Transverse colon (tissue), 4 donors: ENCODE measurements around the gene ARL5A. TPM values are rescaled to one million over a fixed set of nuclear protein-coding genes. Genes with fewer than 3 reads are reported as not detected.
"Not testable (repeated sequence)": the region's sequence is repeated elsewhere in the genome, so short reads cannot be mapped to it uniquely, and the experiment has no call there.

Experiments used
- DNase-seq: peaks from one replicate; pipeline ENCODE4 v3.0.0-alpha.2; 2019
- H3K27ac ChIP-seq, 4 donors: fragments of 200-600 bp; sonication (generic); 2 replicates each; pipeline ENCODE4 v1.5.1; 2016 to 2018; ENCODE audit warnings: inconsistent platforms in 4 of 4
- H3K27me3 ChIP-seq: fragments of 200-600 bp; sonication (generic); 2 replicates; pipeline ENCODE4 v1.5.1; 2017; ENCODE audit warnings: inconsistent platforms
- H3K36me3 ChIP-seq, 4 donors: fragments of 200-600 bp; sonication (generic); 2 replicates each; pipeline ENCODE4 v1.5.1; 2017 to 2019; ENCODE audit warnings: inconsistent platforms in 4 of 4
- H3K4me1 ChIP-seq, 4 donors: fragments of 200-600 bp; sonication (generic); 2 replicates each; pipeline ENCODE4 v1.5.1; 2017 to 2020; ENCODE audit warnings: inconsistent platforms in 4 of 4
- H3K4me3 ChIP-seq, 4 donors: fragments of 200-600 bp; sonication (generic); 1 replicate in 1 of 4; 2 replicates in 3 of 4; pipeline versions ENCODE4 v1.5.1 to v1.6.1; 2017 to 2019; ENCODE audit warnings: inconsistent platforms in 4 of 4
- H3K9me3 ChIP-seq, 2 donors: fragments of 200-600 bp; sonication (generic); 2 replicates each; pipeline ENCODE4 v1.5.1; 2017 to 2019; ENCODE audit warnings: inconsistent platforms in 2 of 2
- CTCF ChIP-seq, 5 experiments: fragments of 200-600 bp in 3 of 5; fragments of 450-650 bp in 2 of 5; sonication (generic) in 3 of 5; IDR thresholded peaks; 1 replicate in 2 of 5; 2 replicates in 3 of 5; pipeline ENCODE4 v1.5.1; 2016 to 2017; ENCODE audit warnings: antibody characterized with exemption in 5 of 5, inconsistent platforms in 3 of 5, mild to moderate bottlenecking in 2 of 5, moderate library complexity in 1 of 5
- EP300 ChIP-seq: sonication (generic); formaldehyde crosslinking; IDR thresholded peaks from one replicate; pipeline ENCODE4 v1.6.1; 2017; ENCODE audit warnings: antibody characterized with exemption, low read depth
- POLR2A ChIP-seq: fragments of 450-650 bp; IDR thresholded peaks from one replicate; pipeline ENCODE4 v1.6.1; 2016; ENCODE audit warnings: antibody characterized with exemption, mild to moderate bottlenecking, moderate library complexity
- POLR2AphosphoS5 ChIP-seq, 3 donors: sonication (generic); formaldehyde crosslinking; IDR thresholded peaks; one replicate each; pipeline ENCODE4 v1.6.1; 2016; ENCODE audit warnings: antibody characterized with exemption in 3 of 3
- WGBS, 2 donors: methylation state at CpG; one replicate each; pipeline ENCODE4 v1.1.5; 2018; ENCODE audit warnings: low coverage in 1 of 2; 5-methylcytosine and 5-hydroxymethylcytosine counted together
- in situ Hi-C, 4 donors: fragments of 200-750 bp; cut with MboI; loops; one replicate each; pipeline versions ENCODE4 v1.15.0 to v1.15.1; 2017; ENCODE audit warnings: low sequenced_read_pairs in 3 of 4, low pct_ligation_motif_present in 1 of 4, low pct_unique_long_range_greater_than_20kb in 1 of 4
- intact Hi-C: fragments of 100-400 bp; cut with DNase I; formaldehyde crosslinking; loops from one replicate; pipeline ENCODE4 v1.15.1; 2023; ENCODE audit warnings: low total_unique reads
- total RNA-seq, 4 donors: library from RNA; depleted of rRNA; stranded (reverse); fragments of >200 nt; gene quantifications; one replicate each; pipeline ENCODE4 v1.1.0, GENCODE V29; 2016

The ARL5A gene
- total RNA-seq = 10 to 100 TPM in 2 of 4 donors, 1 to 10 TPM in 2; 6.6 to 42.2 (median 23.6) TPM

GRCh38 chr2:151828143-151828889 is at the start of gene ARL5A:
ARL5A (minus strand) TSS chr2:151828421; CDS start chr2:151828176, 245 bp downstream.
- H3K27ac ChIP-seq = peak within 1 kb of the TSS; percentile 81 to 92 (median 88)
- 1% methylated on average over 21 of the region's 64 CpGs; no CpG with 5 or more reads in 1 of the 2 donors for WGBS, 2 donors
- intact Hi-C loops (no loop called here), in situ Hi-C loops (no loop called here)
- H3K4me3 ChIP-seq = peak within 1 kb of the TSS; percentile 81 to 100 (median 88)
- H3K27me3 ChIP-seq = no peaks in the 10 kb centered on the region
- no peak for TF ChIP-seq CTCF (IDR thresholded peaks at IDR 0.05)
- TF ChIP-seq POLR2AphosphoS5 (IDR thresholded peaks at IDR 0.05) = peak; percentile 91 to 92 (median 92)
- peak; percentile 84 for TF ChIP-seq POLR2A
- no peak for TF ChIP-seq EP300
- DNase-seq = peak; percentile 96
- H3K36me3 ChIP-seq = no peaks in the 10 kb centered on the region
- H3K9me3 ChIP-seq = no peaks in the 10 kb centered on the region
- peaks cover 0 to 43% (median 18%) of the 10 kb centered on the region in 4 donors for H3K4me1 ChIP-seq

- in situ Hi-C loops, intact Hi-C loops, DNase-seq, H3K4me3 ChIP-seq, H3K27me3 ChIP-seq, H3K27ac ChIP-seq, H3K36me3 ChIP-seq, H3K9me3 ChIP-seq, H3K4me1 ChIP-seq: not testable (repeated sequence)
- 67% methylated on average over 3 of the region's 34 CpGs; no CpG with 5 or more reads in 1 of the 2 donors for WGBS, 2 donors
Observed at GRCh38 chr2:151875631-151876030, 47.4 kb upstream of the ARL5A start.

GRCh38 chr2:151872463-151872862 is 44.2 kb upstream of the ARL5A start:
- H3K9me3 ChIP-seq = no peaks in the 10 kb centered on the region
- no peak for DNase-seq
- TF ChIP-seq POLR2AphosphoS5 (IDR thresholded peaks at IDR 0.05) (no peak), EP300 (no peak), POLR2A (no peak), CTCF (IDR thresholded peaks at IDR 0.05) (no peak)
- H3K4me1 ChIP-seq = no peaks in the 10 kb centered on the region
- WGBS, 2 donors = 67 to 94% methylated on average over 3 of the region's 3 CpGs
- H3K36me3 ChIP-seq = no peaks in the 10 kb centered on the region
- in situ Hi-C loops (no loop called here), intact Hi-C loops (no loop called here)
- no peak overlapping the region for H3K27ac ChIP-seq
- H3K4me3 ChIP-seq = no peak overlapping the region
- H3K27me3 ChIP-seq = peaks cover 3% of the 10 kb centered on the region

GRCh38 chr2:151869291-151869690 is 41.1 kb upstream of the ARL5A start:
- Histone ChIP-seq H3K27ac (no peak overlapping the region), H3K27me3 (peaks cover 10% of the 10 kb centered on the region), H3K9me3 (no peaks in the 10 kb centered on the region), H3K4me3 (no peak overlapping the region), H3K36me3 (no peaks in the 10 kb centered on the region), H3K4me1 (no peaks in the 10 kb centered on the region)
- TF ChIP-seq POLR2AphosphoS5 (IDR thresholded peaks at IDR 0.05) (no peak), POLR2A (no peak), EP300 (no peak)
- DNase-seq = no peak
- intact Hi-C loops (no loop called here), in situ Hi-C loops (no loop called here)
- 76 to 83% methylated on average over 4 to 5 of the region's 5 CpGs for WGBS, 2 donors

GRCh38 chr2:151862700-151863099 is 34.5 kb upstream of the ARL5A start:
- intact Hi-C loops (no loop called here), in situ Hi-C loops (no loop called here)
- H3K4me3 ChIP-seq = no peak overlapping the region
- H3K9me3 ChIP-seq = no peaks in the 10 kb centered on the region
- H3K27ac ChIP-seq = no peak overlapping the region
- no peak for DNase-seq
- H3K36me3 ChIP-seq = no peaks in the 10 kb centered on the region
- peaks cover 7% of the 10 kb centered on the region for H3K27me3 ChIP-seq
- WGBS, 2 donors = 83% methylated on average over 5 of the region's 5 CpGs; no CpG with 5 or more reads in 1 of the 2 donors
- TF ChIP-seq POLR2AphosphoS5 (IDR thresholded peaks at IDR 0.05) (no peak), POLR2A (no peak), EP300 (no peak), CTCF (IDR thresholded peaks at IDR 0.05) (no peak)
- no peaks in the 10 kb centered on the region for H3K4me1 ChIP-seq
